ENCODE results near the gene PLA2G4A. TPM values are rescaled to one million over a fixed set of nuclear protein-coding genes. Genes with fewer than 3 reads are reported as not detected.

PLA2G4A gene
- total RNA-seq, 1 experiment from 2014 or later, result 0.39 TPM

DNA sequence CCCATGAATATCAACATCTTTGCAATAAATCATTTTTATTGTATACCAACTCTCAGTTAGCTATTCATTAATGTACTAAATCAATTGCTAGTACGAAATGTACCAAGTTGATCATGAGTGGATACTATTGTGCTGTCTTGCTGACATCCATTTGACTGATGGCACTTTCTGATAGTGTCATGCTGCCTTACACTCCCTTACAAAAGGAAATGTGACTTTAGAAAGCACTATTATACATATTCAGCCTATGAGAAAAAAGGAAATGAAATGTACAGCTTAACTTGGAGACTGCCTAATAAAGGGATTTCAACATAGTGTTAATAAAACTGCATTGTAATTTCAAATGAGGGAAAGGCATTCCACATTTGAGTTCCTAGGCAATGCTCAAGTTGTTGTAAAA lies 52.2 kb downstream of the PLA2G4A start:
- Histone ChIP-seq H3K79me1 (ENCODE audit: insufficient read depth, low read depth, low read length, poor library complexity, severe bottlenecking) (no peaks in the 10 kb centered on the region), H2BK5ac (ENCODE audit: insufficient read length, low read length) (no peak overlapping the region), H3K23me2 (ENCODE audit: insufficient read length, low read depth, low read length, poor library complexity, severe bottlenecking) (no peaks in the 10 kb centered on the region), H3K56ac (ENCODE audit: insufficient read length, low read depth, low read length) (no peak overlapping the region), H4K91ac (ENCODE audit: insufficient read length, low read depth, low read length) (no peak overlapping the region), H3K27ac (ENCODE audit: insufficient read length, low read depth, low read length) (no peak overlapping the region), H3K23ac (ENCODE audit: insufficient read length, low read depth, low read length) (no peak overlapping the region), H3T11ph (ENCODE audit: low read length) (no peak overlapping the region), H4K20me1 (ENCODE audit: control insufficient read depth, insufficient read depth, insufficient read length) (no peaks in the 10 kb centered on the region), H4K5ac (ENCODE audit: insufficient read length, low read depth, low read length) (no peak overlapping the region), H2BK15ac (ENCODE audit: low read depth, low read length) (no peak overlapping the region), H2BK120ac (ENCODE audit: low read depth, low read length, poor library complexity, severe bottlenecking) (no peak overlapping the region), H4K8ac (replicated peaks; ENCODE audit: insufficient read length, low read depth, low read length) (no peak overlapping the region), H2BK12ac (ENCODE audit: insufficient read length, low read depth, low read length) (no peak overlapping the region), H3K4ac (ENCODE audit: low read depth, low read length) (no peak overlapping the region), H3K9me3 (ENCODE audit: control insufficient read depth, low read depth, low read length) (no peaks in the 10 kb centered on the region), H3K79me2 (ENCODE audit: insufficient read depth, low read length) (no peaks in the 10 kb centered on the region), H2AK5ac (ENCODE audit: insufficient read length, low read length) (no peak overlapping the region), H2AFZ (ENCODE audit: low read length) (no peak overlapping the region), H3K27me3 (ENCODE audit: insufficient read depth, low read length) (no peaks in the 10 kb centered on the region), H2BK20ac (ENCODE audit: low read depth, low read length, poor library complexity, severe bottlenecking) (no peak overlapping the region), H3K4me1 (ENCODE audit: insufficient read depth, low read length) (peaks cover 2% of the 10 kb centered on the region; the same call in 1 of the 2 replicates), H3K9ac (ENCODE audit: extremely low read depth, insufficient read length, low read length) (no peak overlapping the region), H3K4me2 (ENCODE audit: insufficient read depth, insufficient read length, low read length) (no peak overlapping the region), H3K18ac (ENCODE audit: insufficient read length, low read depth, low read length) (no peak overlapping the region), H3K14ac (ENCODE audit: insufficient read depth, low read length) (no peak overlapping the region)
- DNase-seq, result no peak
- TF ChIP-seq, protein P1, sequence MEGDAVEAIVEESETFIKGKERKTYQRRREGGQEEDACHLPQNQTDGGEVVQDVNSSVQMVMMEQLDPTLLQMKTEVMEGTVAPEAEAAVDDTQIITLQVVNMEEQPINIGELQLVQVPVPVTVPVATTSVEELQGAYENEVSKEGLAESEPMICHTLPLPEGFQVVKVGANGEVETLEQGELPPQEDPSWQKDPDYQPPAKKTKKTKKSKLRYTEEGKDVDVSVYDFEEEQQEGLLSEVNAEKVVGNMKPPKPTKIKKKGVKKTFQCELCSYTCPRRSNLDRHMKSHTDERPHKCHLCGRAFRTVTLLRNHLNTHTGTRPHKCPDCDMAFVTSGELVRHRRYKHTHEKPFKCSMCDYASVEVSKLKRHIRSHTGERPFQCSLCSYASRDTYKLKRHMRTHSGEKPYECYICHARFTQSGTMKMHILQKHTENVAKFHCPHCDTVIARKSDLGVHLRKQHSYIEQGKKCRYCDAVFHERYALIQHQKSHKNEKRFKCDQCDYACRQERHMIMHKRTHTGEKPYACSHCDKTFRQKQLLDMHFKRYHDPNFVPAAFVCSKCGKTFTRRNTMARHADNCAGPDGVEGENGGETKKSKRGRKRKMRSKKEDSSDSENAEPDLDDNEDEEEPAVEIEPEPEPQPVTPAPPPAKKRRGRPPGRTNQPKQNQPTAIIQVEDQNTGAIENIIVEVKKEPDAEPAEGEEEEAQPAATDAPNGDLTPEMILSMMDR (conservative IDR thresholded peaks at IDR 0.05), result no peak
- Mint-ChIP-seq H3K9me3 (peaks cover 0 to 7% of the 10 kb centered on the region in 2 experiments; a peak in 1 of 5 replicates), H3K27me3 (ENCODE audit: low read depth) (no peaks in the 10 kb centered on the region), H3K4me1 (peaks cover 9% of the 10 kb centered on the region in 2 experiments), H3K4me3 (no peak overlapping the region), H3K27ac (no peak overlapping the region), H3K36me3 (ENCODE audit: insufficient read depth in 1 of 3, low read depth in 3 of 3) (peaks cover 0 to 8% (median 0%) of the 10 kb centered on the region in 3 experiments; a peak in 1 of 7 replicates)
- no CpG with 5 or more reads among the region's 1 CpG for WGBS (ENCODE audit: extremely low coverage, insufficient read length, low lambda C conversion rate)
